ENCODE data around the gene SNAPIN. TPM values are rescaled to one million over a fixed set of nuclear protein-coding genes. Genes with fewer than 3 reads are reported as not detected.

The SNAPIN gene
- total RNA-seq, 6 experiments from 2014 or later, result 14.6 to 33.2 (median 18.0) TPM

DNA sequence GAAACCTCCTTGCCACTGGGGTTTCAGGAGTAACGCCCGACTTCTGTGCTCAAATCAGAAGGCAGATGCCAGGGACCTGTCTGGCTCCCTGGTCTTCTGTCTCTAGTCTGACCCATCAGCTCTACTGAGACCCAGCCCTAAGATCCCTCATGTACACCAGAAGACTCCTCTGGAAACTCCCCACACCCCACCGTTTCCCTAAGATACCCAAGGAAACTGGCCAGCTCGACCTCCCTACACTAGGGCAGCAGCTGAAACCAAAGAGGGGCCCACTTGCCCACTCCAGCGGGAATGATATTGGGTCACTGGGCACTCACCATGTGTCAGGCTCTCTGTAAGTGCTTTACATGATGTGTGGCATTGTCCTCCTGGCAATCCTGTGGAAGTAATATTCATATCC lies 45.1 kb upstream of the SNAPIN start:
- 83% methylated on average over 3 of the region's 5 CpGs for WGBS (ENCODE audit: insufficient coverage, low coverage, low lambda C conversion rate, missing lambda C conversion rate)
- peaks cover 0 to 43% (median 21%) of the 10 kb centered on the region in 4 donors for H3K4me1 ChIP-seq
- peak in 1 of 3 donors; percentile 15 for DNase-seq
- H3K27me3 ChIP-seq, result no peaks in the 10 kb centered on the region
- H3K9me3 ChIP-seq, result no peaks in the 10 kb centered on the region
- TF ChIP-seq POLR2A (IDR thresholded peaks at IDR 0.05), result no peak
- TF ChIP-seq, protein P1, sequence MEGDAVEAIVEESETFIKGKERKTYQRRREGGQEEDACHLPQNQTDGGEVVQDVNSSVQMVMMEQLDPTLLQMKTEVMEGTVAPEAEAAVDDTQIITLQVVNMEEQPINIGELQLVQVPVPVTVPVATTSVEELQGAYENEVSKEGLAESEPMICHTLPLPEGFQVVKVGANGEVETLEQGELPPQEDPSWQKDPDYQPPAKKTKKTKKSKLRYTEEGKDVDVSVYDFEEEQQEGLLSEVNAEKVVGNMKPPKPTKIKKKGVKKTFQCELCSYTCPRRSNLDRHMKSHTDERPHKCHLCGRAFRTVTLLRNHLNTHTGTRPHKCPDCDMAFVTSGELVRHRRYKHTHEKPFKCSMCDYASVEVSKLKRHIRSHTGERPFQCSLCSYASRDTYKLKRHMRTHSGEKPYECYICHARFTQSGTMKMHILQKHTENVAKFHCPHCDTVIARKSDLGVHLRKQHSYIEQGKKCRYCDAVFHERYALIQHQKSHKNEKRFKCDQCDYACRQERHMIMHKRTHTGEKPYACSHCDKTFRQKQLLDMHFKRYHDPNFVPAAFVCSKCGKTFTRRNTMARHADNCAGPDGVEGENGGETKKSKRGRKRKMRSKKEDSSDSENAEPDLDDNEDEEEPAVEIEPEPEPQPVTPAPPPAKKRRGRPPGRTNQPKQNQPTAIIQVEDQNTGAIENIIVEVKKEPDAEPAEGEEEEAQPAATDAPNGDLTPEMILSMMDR (IDR thresholded peaks at IDR 0.05), result no peak
- H3K27ac ChIP-seq, result peak overlapping the region in 2 of 3 donors; percentile 86 to 87
- intact Hi-C loops (cut with DNase I), result no loop called here
- no peak for ATAC-seq
- no peaks in the 10 kb centered on the region for H3K36me3 ChIP-seq
- H3K4me3 ChIP-seq, result no peak overlapping the region

DNA sequence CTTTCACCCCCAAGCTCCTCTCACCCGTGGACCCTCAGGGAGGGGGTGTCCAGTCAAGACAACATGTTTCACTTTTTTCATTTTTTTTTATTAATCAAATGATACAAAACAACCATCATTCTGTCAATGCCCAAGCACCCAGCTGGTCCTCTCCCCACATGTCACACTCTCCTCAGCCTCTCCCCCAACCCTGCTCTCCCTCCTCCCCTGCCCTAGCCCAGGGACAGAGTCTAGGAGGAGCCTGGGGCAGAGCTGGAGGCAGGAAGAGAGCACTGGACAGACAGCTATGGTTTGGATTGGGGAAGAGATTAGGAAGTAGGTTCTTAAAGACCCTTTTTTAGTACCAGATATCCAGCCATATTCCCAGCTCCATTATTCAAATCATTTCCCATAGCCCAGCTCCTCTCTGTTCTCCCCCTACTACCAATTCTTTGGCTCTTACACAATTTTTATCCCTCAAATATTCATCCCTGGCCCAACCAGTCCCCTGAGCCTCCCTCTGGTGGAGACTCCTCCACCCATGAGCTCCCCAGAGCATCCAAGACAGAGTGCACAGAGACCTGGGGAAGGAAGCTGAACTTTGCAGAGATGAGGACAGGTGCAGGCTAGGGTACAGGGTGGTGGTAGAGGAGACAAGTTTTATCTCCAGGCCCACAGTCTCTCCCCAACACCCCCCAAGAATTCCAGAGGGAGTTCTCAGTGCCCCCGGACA lies 44.2 kb upstream of the SNAPIN start:
- Histone ChIP-seq H3K36me3 (no peaks in the 10 kb centered on the region), H3K4me3 (no peak overlapping the region), H3K27ac (no peak overlapping the region), H3K4me1 (peaks cover 0 to 41% (median 19%) of the 10 kb centered on the region in 4 donors), H3K9me3 (no peaks in the 10 kb centered on the region), H3K27me3 (no peaks in the 10 kb centered on the region)
- WGBS (ENCODE audit: insufficient coverage, low coverage, low lambda C conversion rate, missing lambda C conversion rate), result 71% methylated on average over 1 of the region's 2 CpGs
- ATAC-seq, result no peak
- TF ChIP-seq, protein P1 (IDR thresholded peaks at IDR 0.05), result no peak
- TF ChIP-seq POLR2A (IDR thresholded peaks at IDR 0.05), result no peak
- intact Hi-C loops (cut with DNase I), result no loop called here
- peak in 1 of 3 donors; percentile 4 for DNase-seq

DNA sequence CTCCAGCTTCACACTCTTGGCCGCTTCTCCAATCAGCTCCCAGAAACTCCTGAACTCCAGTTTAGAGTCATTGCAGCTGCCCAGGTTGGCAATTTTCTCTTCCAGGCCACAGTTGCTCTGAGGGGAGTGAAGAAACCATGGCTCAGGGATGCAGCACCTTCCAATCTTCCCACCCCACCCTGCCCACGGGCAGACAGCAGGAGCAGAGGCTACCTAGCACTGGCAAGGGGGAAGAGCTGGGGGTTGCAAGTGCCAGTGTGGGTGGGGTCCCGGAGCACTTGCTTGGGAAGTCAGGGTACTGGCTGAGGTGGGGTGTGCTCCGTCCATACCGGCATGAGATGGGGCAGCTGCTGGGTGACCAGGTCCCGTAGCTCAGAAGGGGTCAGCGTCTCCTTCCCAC lies 43.6 kb upstream of the SNAPIN start:
- WGBS (ENCODE audit: insufficient coverage, low coverage, low lambda C conversion rate, missing lambda C conversion rate), result 60% methylated on average over 1 of the region's 7 CpGs
- DNase-seq, result peak in 1 of 3 donors; percentile 29
- Histone ChIP-seq H3K27ac (no peak overlapping the region), H3K27me3 (no peaks in the 10 kb centered on the region), H3K4me3 (no peak overlapping the region), H3K9me3 (no peaks in the 10 kb centered on the region), H3K36me3 (no peaks in the 10 kb centered on the region), H3K4me1 (peaks cover 0 to 36% (median 16%) of the 10 kb centered on the region in 4 donors)
- intact Hi-C loops (cut with DNase I), result no loop called here
- ATAC-seq, result no peak
- no peak for TF ChIP-seq POLR2A (IDR thresholded peaks at IDR 0.05)
- TF ChIP-seq, protein P1 (IDR thresholded peaks at IDR 0.05), result no peak

DNA sequence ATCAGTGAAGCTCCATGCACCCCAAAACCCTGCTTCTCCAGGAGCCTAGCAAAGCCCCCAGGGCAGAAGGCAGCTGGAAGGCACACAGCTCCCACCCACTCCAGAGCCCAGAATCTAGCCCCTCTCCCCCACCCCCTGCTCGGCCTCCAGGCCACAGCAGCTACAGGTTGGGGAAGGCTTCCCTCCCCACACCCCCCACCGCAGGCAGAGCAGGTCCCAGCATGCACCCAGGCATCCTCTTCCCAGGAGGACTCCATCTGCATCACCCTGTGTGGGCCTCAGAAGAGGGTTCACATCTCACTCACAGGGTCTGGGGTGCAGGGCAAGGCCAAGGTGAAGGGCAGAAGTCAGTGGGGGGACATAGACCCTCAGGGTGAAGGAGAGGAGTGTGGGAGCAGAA lies 43.1 kb upstream of the SNAPIN start:
- H3K9me3 ChIP-seq, result no peaks in the 10 kb centered on the region
- H3K27ac ChIP-seq, result no peak overlapping the region
- H3K36me3 ChIP-seq, result no peaks in the 10 kb centered on the region
- ATAC-seq (no peak), DNase-seq (peak in 1 of 3 donors; percentile 48)
- no peak overlapping the region for H3K4me3 ChIP-seq
- TF ChIP-seq, protein P1 (IDR thresholded peaks at IDR 0.05), result no peak
- WGBS (ENCODE audit: insufficient coverage, low coverage, low lambda C conversion rate, missing lambda C conversion rate), result no CpG with 5 or more reads among the region's 2 CpGs
- H3K4me1 ChIP-seq, result peaks cover 0 to 31% (median 14%) of the 10 kb centered on the region in 4 donors
- intact Hi-C loops (cut with DNase I), result no loop called here
- no peaks in the 10 kb centered on the region for H3K27me3 ChIP-seq

Data from right lobe of liver (tissue), 6 donors.